Neuron (in vitro differentiated cells): Measurements from ENCODE around the gene CFAP100.

Experiments used
- H2AFZ ChIP-seq: one replicate; pipeline ENCODE4 v1.6.1; 2013; ENCODE audit warnings: low read depth, mild to moderate bottlenecking, inconsistent platforms, low read length, moderate library complexity
- H3K27me3 ChIP-seq: one replicate; pipeline ENCODE4 v1.6.1; 2013; ENCODE audit warnings: low read length; ENCODE audit not compliant: insufficient read depth
- H3K36me3 ChIP-seq: one replicate; pipeline ENCODE4 v1.6.1; 2013; ENCODE audit warnings: low read length; ENCODE audit not compliant: insufficient read depth
- H3K4me1 ChIP-seq: one replicate; pipeline ENCODE4 v1.6.1; 2013; ENCODE audit warnings: low read length; ENCODE audit not compliant: insufficient read depth
- H3K4me3 ChIP-seq: 2 replicates; pipeline ENCODE4 v1.5.1; 2013; ENCODE audit warnings: mild to moderate bottlenecking, low read length, moderate library complexity
- H3K9me3 ChIP-seq: one replicate; pipeline ENCODE4 v1.6.1; 2013; ENCODE audit warnings: low read length

Gene CFAP100

DNA sequence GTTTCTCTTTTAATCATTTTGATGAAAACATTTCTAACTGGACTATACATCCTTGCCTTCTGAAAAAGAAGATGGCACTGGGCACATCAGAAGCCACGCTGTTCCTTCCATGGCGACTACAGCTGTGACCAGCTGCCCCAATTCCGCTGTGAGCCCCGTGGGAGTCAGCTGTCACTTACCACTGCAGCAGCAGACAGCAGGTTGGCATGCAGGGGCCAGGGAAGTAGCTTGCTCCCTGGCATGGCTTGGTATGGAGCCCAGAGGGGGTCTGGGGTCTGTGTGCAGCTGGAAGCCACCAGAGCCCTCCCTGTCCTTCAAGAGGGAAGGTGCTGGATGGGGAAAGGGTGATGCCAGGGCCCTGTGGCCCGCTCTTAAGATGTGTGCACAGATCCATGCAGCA is 85.5 kb downstream of the CFAP100 start:
- H3K4me1 ChIP-seq = peaks cover 16% of the 10 kb centered on the region
- no peak overlapping the region for H2AFZ ChIP-seq
- H3K27me3 ChIP-seq = peaks cover 16% of the 10 kb centered on the region
- no peak overlapping the region for H3K4me3 ChIP-seq
- H3K36me3 ChIP-seq = no peaks in the 10 kb centered on the region
- no peaks in the 10 kb centered on the region for H3K9me3 ChIP-seq

GRCh38 chr3:126480861-126481260 is 86.2 kb downstream of the CFAP100 start:
- Histone ChIP-seq H3K27me3 (peaks cover 16% of the 10 kb centered on the region), H2AFZ (no peak overlapping the region), H3K9me3 (no peaks in the 10 kb centered on the region), H3K4me3 (no peak overlapping the region), H3K4me1 (peaks cover 22% of the 10 kb centered on the region), H3K36me3 (no peaks in the 10 kb centered on the region)

DNA sequence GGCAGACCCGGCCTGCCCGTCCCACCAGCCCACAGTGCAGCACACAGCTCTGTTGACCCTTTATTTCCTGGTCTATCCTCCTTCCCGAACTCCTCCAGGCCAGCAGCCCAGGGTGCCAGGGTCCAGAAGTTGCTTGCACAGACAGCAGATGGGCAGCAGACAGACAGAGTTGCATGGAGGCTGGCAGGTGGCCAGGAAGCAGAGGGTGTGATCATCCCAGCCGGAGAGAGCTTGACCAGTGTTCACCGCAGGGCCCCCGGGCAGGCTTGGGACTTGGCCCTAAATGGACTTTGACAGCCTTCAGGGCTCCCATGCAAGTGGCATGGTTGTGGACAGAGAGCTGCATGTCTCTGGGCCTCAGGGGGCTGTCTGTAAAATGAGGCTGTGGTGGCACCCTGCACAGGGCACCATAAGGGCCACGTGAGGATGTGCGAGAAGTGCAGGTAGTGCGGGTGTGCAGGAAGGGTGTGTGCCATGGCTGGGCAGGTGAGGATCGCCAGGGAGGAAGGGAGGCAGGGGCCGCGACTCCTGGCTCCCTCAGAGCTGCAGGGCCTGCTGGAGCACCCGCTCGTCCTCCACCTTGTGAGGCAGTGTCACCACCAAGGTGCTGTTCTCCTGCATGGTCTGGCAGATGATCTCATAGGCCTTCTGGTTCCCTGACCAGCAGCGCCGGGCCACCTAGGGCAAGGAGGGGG is 87.2 kb downstream of the CFAP100 start:
- no peaks in the 10 kb centered on the region for H3K9me3 ChIP-seq
- peaks cover 16% of the 10 kb centered on the region for H3K27me3 ChIP-seq
- no peak overlapping the region for H2AFZ ChIP-seq
- no peaks in the 10 kb centered on the region for H3K36me3 ChIP-seq
- no peak overlapping the region for H3K4me3 ChIP-seq
- H3K4me1 ChIP-seq = peaks cover 25% of the 10 kb centered on the region

DNA sequence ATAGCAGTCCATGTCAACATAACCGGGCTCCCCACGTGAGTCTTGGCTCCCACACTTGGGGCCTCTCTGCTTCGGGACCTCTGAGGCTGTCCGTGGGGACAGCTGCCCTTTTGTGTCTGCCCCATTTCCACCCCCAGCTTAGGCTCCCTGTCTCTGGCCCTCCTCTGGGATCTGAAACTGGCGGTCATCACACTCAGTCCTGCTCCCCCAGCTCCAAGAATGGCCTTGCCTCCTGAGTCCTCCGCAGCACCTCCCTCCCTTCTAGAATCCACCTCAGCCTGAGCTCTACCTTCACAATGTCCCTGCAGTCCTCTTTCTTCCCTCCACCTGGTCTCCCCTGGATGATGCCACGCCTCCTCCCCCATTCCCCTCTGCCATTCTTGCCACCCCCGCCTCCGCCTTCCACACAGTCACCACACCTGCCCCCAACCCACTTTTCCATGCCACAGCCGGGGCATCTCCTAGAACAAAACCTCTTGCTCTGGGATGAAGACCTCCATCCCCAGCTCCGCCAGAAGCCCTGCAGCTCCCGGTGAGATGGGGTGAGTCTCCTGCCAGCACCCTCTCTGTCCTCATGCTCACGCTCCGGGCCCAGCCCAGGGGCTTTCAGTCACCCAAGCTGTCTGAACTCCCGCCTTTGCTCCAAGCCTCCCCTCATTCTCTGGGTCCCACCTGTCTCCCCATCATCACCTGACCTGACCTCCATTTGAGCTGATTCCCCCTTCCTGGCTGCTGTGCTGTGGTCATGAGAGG is 88.0 kb downstream of the CFAP100 start:
- Histone ChIP-seq H3K4me3 (no peak overlapping the region), H3K9me3 (no peaks in the 10 kb centered on the region), H3K27me3 (peaks cover 16% of the 10 kb centered on the region), H3K4me1 (peaks cover 25% of the 10 kb centered on the region), H3K36me3 (no peaks in the 10 kb centered on the region), H2AFZ (no peak overlapping the region)

DNA sequence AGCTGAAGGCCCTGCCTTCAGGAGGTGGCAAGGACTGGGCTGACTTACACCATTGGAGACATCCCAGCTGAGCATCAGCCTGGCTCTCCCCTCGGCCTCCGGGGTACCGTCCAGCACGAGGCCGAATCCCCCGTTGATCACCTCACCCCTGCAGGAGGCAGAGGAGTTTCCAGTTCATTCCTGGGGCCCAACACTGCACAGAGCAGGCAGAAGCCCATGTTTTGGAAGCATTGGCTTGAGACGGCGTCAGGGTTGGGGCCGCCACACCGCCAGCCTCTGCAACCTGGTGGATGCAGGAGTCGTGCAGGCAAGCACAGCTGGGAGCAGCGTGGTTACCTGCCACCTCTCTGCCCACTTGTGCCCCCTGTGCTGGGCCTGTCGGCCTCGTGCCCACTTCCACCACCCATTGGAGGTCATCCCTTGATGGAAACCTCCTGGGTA is 88.6 kb downstream of the CFAP100 start:
- Histone ChIP-seq H3K27me3 (peaks cover 16% of the 10 kb centered on the region), H3K4me3 (no peak overlapping the region), H3K4me1 (peaks cover 25% of the 10 kb centered on the region), H3K9me3 (no peaks in the 10 kb centered on the region), H3K36me3 (no peaks in the 10 kb centered on the region), H2AFZ (no peak overlapping the region)

DNA sequence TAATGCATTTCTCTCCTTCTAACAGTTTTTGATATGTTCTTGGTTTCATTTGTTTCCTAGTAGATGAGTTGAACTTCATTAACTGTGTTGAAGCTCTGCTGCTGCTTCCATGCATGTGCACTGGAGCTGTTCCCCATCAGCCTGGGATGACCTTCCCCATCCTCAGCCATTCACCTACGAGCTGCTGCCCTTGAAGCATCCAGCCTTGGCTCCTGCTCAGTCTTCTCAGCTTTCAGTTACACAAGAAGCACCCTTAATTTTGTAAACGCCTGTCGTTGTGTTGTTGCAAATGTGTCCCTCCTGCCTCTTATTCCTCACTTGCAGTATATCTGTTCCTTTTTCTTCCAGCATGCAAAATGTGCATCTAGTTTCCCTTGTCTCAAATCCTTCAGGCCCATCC is 89.4 kb downstream of the CFAP100 start:
- H3K36me3 ChIP-seq = no peaks in the 10 kb centered on the region
- H3K27me3 ChIP-seq = peaks cover 12% of the 10 kb centered on the region
- H3K4me3 ChIP-seq = no peak overlapping the region

GRCh38 chr3:126484662-126485061 is 90.0 kb downstream of the CFAP100 start:
- H3K36me3 ChIP-seq = no peaks in the 10 kb centered on the region
- no peak overlapping the region for H2AFZ ChIP-seq
- no peak overlapping the region for H3K4me3 ChIP-seq
- peaks cover 22% of the 10 kb centered on the region for H3K4me1 ChIP-seq
- no peaks in the 10 kb centered on the region for H3K9me3 ChIP-seq
- peaks cover 10% of the 10 kb centered on the region for H3K27me3 ChIP-seq

More for the DNA sequence above, 89.4 kb downstream of the CFAP100 start:
- H3K4me1 ChIP-seq = peaks cover 22% of the 10 kb centered on the region
- H2AFZ ChIP-seq = no peak overlapping the region
- H3K9me3 ChIP-seq = no peaks in the 10 kb centered on the region

GRCh38 chr3:126485176-126485897 is 90.6 kb downstream of the CFAP100 start:
- H3K27me3 ChIP-seq = peaks cover 7% of the 10 kb centered on the region

DNA sequence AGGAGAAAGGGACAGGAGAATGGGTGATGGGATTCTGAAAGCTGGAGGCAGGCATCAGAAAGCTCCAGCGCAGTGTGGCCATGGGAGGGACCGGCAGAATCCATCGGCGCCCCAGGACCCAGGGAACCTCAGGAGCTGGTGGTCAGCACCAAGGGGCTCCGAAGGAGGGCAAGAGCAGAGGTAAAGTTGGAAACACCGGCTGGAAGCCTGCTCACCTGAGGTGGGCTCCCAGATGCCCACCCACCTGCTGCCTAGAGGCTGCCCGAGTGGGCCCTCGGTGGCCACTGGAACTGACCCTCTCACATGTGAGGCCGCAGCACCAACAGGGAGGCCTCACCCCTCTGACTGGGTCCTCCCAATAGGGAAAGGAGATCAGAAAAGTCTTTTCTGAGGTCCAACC is 91.2 kb downstream of the CFAP100 start:
- no peak overlapping the region for H3K4me3 ChIP-seq
- H3K36me3 ChIP-seq = no peaks in the 10 kb centered on the region
- H3K4me1 ChIP-seq = peaks cover 22% of the 10 kb centered on the region
- no peak overlapping the region for H2AFZ ChIP-seq
- no peaks in the 10 kb centered on the region for H3K9me3 ChIP-seq
- peaks cover 3% of the 10 kb centered on the region for H3K27me3 ChIP-seq

More at GRCh38 chr3:126485176-126485897, 90.6 kb downstream of the CFAP100 start:
- Histone ChIP-seq H3K4me1 (peaks cover 22% of the 10 kb centered on the region), H2AFZ (no peak overlapping the region), H3K36me3 (no peaks in the 10 kb centered on the region), H3K4me3 (no peak overlapping the region), H3K9me3 (no peaks in the 10 kb centered on the region)
